GM20000 (cell line): ENCODE results near the gene UBE2G1.
A peak's percentile ranks its signal among the peaks of the same experiment; 100 is the strongest.

ENCODE experiments used
- DNase-seq: peaks from one replicate; pipeline ENCODE4 v3.0.0; 2012; ENCODE audit warnings: low spot score
- TF ChIP-seq, protein P1 (sequence below): IDR thresholded peaks from 2 replicates; pipeline ENCODE4 v1.5.1; 2012; ENCODE audit warnings: mild to moderate bottlenecking, control low read depth; ENCODE audit errors: extremely low read depth, missing control alignments

UBE2G1 gene

DNA sequence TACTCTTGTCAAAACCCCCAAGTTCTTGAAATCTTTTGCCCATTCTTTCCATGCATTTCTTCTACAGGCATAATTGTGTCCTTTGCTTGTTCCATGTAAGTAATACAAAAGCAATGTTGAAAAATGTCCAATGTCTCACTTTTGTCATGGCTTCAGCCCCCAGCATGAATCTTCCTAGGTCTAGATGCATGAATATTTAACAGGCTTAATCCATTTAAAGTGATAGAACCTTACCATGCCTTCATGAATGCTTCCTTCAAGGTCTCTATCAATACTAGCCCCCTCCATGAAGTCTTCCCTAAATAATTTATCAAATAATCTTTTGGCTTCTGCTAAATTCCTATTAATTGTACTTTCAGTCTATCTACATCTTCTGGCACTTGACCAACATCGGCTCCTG, 56.6 kb downstream of the UBE2G1 start:
- TF ChIP-seq, protein P1, sequence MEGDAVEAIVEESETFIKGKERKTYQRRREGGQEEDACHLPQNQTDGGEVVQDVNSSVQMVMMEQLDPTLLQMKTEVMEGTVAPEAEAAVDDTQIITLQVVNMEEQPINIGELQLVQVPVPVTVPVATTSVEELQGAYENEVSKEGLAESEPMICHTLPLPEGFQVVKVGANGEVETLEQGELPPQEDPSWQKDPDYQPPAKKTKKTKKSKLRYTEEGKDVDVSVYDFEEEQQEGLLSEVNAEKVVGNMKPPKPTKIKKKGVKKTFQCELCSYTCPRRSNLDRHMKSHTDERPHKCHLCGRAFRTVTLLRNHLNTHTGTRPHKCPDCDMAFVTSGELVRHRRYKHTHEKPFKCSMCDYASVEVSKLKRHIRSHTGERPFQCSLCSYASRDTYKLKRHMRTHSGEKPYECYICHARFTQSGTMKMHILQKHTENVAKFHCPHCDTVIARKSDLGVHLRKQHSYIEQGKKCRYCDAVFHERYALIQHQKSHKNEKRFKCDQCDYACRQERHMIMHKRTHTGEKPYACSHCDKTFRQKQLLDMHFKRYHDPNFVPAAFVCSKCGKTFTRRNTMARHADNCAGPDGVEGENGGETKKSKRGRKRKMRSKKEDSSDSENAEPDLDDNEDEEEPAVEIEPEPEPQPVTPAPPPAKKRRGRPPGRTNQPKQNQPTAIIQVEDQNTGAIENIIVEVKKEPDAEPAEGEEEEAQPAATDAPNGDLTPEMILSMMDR = no peak
- DNase-seq = no peak

DNA sequence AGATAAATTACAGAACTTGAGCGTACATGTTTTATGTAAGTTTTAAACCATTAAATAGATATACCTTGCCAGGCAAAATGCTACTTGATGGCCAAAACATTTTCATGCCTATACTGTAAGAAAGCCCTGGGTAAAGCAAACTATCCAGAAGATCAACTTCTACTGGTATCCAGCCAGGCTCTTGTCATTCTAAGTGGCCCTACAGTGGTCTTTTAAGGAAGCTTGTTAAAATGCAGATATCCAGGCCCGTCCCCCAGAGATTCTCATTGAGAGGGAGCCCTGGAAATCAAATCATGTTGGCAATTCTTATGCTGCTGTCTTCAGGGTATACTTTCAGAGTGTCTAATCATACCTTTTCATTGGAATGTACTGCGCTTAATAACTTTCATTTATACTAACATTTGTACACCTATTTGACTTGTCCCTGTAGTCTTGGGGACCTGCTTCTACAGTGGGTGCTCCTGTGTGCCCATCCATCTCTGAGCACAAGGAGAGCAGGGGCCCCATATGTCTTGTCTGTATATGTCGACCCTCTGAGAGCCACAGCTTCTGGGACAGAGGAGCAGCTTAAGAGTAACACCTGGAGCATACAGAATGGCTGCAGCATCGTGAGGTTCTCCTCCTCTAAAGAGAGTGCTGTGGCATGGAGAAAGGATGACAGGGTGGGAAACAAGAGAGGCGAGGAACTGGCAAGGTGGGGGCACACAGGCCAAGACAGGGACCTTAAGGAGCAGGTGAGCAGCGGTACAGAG, 59.1 kb downstream of the UBE2G1 start:
- TF ChIP-seq, protein P1 = no peak
- DNase-seq = no peak

DNA sequence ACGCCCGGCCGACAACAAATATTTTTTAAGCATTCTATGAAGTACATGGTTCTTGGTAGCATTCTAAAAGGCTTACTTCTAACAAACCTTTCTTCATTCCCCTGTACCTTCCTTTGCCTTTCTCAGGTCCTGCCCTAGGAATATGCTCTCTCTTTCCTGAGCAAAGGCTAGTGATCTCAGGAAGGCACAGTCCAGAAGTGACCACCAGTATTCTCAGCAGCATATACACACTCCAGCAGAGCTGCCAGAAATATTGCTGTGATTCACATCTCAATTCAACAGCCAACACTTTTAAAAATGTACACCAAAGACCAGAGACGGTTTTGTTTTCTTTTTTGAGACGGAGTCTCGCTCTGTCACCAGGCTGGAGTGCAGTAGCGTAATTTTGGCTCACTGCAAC, 61.3 kb downstream of the UBE2G1 start:
- DNase-seq = no peak
- TF ChIP-seq, protein P1 = no peak

DNA sequence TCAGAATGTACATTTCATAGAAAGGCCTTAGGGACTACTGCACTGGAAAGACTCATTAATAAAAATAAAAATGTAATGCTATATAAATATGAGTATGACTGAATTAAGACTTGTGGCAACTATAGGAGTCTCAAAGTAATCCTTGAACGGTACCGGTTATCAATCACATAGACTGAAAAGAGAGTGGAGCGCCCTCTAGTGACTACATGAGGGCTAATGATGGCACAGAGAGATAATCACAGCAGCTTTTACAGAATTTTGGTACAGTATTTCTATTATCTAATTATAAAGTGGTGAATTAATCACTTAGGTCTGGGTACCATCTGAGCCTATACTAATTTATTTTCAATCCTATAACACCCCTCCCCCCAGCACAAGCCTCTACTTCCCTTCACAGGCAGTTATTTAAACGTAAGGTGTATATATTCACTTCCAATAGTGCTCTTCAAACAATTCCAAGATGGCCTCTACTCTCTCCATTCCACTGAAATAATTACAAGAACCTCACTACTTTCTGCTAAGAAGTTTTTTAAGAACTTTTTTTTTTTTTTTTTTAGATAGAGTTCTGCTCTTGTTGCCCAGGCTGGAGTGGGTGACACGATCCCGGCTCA, 62.0 kb downstream of the UBE2G1 start:
- DNase-seq = peak; percentile 60
- TF ChIP-seq, protein P1 = peak; percentile 25

DNA sequence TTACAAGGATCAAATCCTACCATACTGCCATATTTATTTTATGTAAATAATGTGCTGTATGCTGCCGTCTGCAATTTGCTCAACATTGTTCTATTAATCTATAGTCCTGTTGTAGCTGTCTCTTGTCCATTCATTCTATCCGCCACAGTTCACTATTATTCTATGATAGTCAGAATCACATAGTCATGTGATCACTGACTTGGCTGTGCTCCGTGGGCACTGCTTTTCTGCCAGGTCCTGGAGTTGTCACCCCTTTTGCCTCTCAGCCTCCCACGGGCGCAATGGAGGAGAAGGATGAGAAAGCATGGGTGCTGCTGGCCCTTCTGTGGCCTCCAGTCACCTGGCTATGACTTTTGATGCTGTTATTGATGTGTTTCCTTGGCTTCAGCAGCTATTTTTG, 65.4 kb downstream of the UBE2G1 start:
- no peak for DNase-seq
- TF ChIP-seq, protein P1 = no peak

DNA sequence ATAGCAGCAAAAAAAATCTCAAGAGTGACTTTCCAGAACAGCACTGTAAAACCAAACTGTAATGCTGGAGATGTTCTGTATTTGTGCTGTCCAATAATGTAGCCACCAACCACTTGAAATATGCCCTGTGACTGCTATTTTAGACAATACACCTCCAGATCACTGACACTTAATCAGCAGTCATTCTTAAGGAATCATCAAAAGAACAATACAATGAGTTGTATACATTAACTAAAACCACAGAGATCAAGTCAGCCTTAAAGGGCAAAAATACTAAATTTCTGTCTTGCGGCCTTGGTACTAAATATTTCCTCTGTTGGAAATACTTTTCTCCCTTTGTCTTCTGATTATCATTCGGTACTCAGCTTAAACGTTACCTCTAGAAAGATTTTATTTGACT, 69.1 kb downstream of the UBE2G1 start:
- DNase-seq = no peak

DNA sequence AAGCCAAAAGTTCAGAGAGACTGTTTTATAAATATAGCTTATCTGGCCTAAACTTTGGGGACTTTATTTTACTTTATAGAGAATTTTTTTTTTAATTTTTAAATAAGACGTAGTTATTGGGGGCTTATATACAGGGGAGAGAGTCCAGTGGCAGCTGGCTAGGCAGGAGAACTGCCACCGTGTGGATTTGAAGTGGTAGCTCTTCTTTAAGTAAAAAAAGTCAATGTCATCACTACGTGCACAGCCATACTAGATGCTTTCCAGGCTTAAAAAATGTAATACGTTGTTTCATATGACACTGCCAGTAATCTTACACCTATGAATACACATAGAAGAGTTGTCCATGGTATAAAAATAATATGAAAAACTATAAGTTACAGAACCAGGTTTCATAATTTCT, 70.8 kb downstream of the UBE2G1 start:
- DNase-seq = no peak
- TF ChIP-seq, protein P1 = no peak

More for the DNA sequence above, 69.1 kb downstream of the UBE2G1 start:
- TF ChIP-seq, protein P1 = no peak
